DND-41 (cell line): ENCODE results near the gene MAPK7.

Source experiments
- ATAC-seq: fragments of 200-7000 bp; cut with Tn5 transposase; 3 replicates; pipeline ENCODE4 v1.9.1; 2021; ENCODE audit warnings: low read depth; ENCODE audit not compliant: insufficient read depth
- DNase-seq: peaks from one replicate; pipeline ENCODE4 v3.0.0-alpha.2; 2020
- H2AFZ ChIP-seq: 2 replicates; pipeline ENCODE4 v1.6.0; 2012; ENCODE audit warnings: low read depth, low read length
- H3K27ac ChIP-seq: 2 replicates; pipeline ENCODE4 v1.5.1; 2012; ENCODE audit warnings: low read length, inconsistent platforms
- H3K27me3 ChIP-seq: fragments of 200-600 bp; sonication (generic); 2 replicates; pipeline ENCODE4 v1.6.0; 2012; ENCODE audit warnings: low read length, mild to moderate bottlenecking, inconsistent platforms; ENCODE audit not compliant: insufficient read depth, poor library complexity
- H3K36me3 ChIP-seq: 2 replicates; pipeline ENCODE4 v1.5.1; 2012; ENCODE audit warnings: low read length, inconsistent platforms; ENCODE audit not compliant: insufficient read depth
- H3K4me1 ChIP-seq: 2 replicates; pipeline ENCODE4 v1.5.1; 2012; ENCODE audit warnings: mild to moderate bottlenecking, low read length; ENCODE audit not compliant: insufficient read depth
- H3K4me2 ChIP-seq: 2 replicates; pipeline ENCODE4 v1.6.0; 2012; ENCODE audit warnings: mild to moderate bottlenecking, moderate library complexity, low read length, inconsistent platforms; ENCODE audit not compliant: insufficient read depth
- H3K4me3 ChIP-seq, 2 experiments: fragments of 200-600 bp in 1 of 2; shearing (Covaris generic) in 1 of 2; 2 replicates each; pipeline ENCODE4 v1.5.1; 2012 to 2016; ENCODE audit warnings: inconsistent platforms in 2 of 2, low read length in 2 of 2, mild to moderate bottlenecking in 2 of 2, low read depth in 1 of 2, moderate library complexity in 1 of 2
- H3K79me2 ChIP-seq: 2 replicates; pipeline ENCODE4 v1.6.0; 2012; ENCODE audit warnings: low read length, inconsistent platforms; ENCODE audit not compliant: insufficient read depth
- H3K9ac ChIP-seq: 2 replicates; pipeline ENCODE4 v1.6.0; 2012; ENCODE audit warnings: low read depth, mild to moderate bottlenecking, inconsistent platforms, low read length, moderate library complexity
- H3K9me3 ChIP-seq: 2 replicates; pipeline ENCODE4 v1.5.1; 2012; ENCODE audit warnings: low read length, moderate library complexity, mild to moderate bottlenecking, inconsistent platforms; ENCODE audit not compliant: insufficient read depth, severe bottlenecking
- H4K20me1 ChIP-seq: 2 replicates; pipeline ENCODE4 v1.6.0; 2012; ENCODE audit warnings: low read length; ENCODE audit not compliant: insufficient read depth
- EZH2 ChIP-seq: IDR thresholded peaks from 3 replicates; pipeline ENCODE4 v1.6.1; 2012; ENCODE audit warnings: borderline replicate concordance, low read depth, mild to moderate bottlenecking, moderate library complexity, low read length, inconsistent platforms; ENCODE audit not compliant: severe bottlenecking
- TF ChIP-seq, protein P1 (sequence below): IDR thresholded peaks from 2 replicates; pipeline ENCODE4 v1.5.1; 2012; ENCODE audit warnings: borderline replicate concordance, low read length, moderate library complexity, mild to moderate bottlenecking; ENCODE audit not compliant: poor library complexity, severe bottlenecking; ENCODE audit errors: extremely low read depth

The MAPK7 gene

DNA sequence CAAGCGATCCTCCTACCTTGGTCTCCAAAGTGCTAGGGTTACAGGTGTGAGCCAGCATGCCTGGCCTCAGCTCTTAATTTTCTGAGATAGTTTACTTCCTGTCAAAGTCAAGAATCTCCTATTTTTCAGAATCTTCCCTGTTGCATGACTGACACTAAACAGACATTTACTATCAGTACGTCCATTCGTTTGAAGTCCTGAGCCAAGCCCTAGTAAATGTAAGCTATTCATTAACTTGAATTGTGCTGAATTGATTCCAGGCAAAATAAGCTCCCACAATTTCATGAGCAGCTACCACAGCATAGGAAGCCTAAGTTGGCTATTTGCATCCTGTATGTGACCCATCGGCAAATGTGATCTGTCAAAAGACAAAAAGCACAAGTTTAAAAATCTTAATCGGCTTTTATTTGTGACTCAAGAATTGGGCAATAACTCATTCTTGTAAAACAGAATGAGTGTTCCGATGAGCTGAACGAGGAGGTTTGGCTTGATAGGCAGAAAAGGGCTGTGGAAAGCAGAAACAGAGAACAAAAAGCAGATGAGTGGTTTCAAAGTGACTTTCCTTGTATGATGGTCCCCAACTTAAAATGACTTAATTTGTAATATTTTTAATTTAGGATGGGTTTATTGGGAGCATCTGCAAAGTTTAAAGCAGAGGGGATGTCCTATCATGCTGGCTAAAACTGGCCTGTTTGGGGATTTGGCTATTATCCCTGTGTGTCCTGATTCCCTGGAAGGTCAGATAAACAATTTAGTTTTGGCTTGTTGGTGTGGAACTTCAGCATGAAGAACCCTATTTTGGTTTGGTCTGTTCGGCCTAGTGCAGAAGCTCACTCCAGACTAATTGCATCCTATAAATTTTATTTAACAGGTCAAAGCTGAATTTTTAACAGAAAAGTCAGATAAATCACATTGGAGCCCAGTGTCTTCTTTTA lies 46.9 kb downstream of the MAPK7 start:
- no peak overlapping the region for H2AFZ ChIP-seq
- H3K9me3 ChIP-seq = no peaks in the 10 kb centered on the region
- H3K4me2 ChIP-seq = no peak overlapping the region
- no peak overlapping the region for H3K9ac ChIP-seq
- no peaks in the 10 kb centered on the region for H3K4me1 ChIP-seq
- peaks cover 6% of the 10 kb centered on the region for H3K27me3 ChIP-seq
- H3K27ac ChIP-seq = no peak overlapping the region
- ATAC-seq = no peak
- TF ChIP-seq, protein P1, sequence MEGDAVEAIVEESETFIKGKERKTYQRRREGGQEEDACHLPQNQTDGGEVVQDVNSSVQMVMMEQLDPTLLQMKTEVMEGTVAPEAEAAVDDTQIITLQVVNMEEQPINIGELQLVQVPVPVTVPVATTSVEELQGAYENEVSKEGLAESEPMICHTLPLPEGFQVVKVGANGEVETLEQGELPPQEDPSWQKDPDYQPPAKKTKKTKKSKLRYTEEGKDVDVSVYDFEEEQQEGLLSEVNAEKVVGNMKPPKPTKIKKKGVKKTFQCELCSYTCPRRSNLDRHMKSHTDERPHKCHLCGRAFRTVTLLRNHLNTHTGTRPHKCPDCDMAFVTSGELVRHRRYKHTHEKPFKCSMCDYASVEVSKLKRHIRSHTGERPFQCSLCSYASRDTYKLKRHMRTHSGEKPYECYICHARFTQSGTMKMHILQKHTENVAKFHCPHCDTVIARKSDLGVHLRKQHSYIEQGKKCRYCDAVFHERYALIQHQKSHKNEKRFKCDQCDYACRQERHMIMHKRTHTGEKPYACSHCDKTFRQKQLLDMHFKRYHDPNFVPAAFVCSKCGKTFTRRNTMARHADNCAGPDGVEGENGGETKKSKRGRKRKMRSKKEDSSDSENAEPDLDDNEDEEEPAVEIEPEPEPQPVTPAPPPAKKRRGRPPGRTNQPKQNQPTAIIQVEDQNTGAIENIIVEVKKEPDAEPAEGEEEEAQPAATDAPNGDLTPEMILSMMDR = no peak
- no peak for TF ChIP-seq EZH2
- H3K4me3 ChIP-seq = no peak overlapping the region
- DNase-seq = no peak
- no peaks in the 10 kb centered on the region for H4K20me1 ChIP-seq
- H3K79me2 ChIP-seq = no peaks in the 10 kb centered on the region
- H3K36me3 ChIP-seq = no peaks in the 10 kb centered on the region

DNA sequence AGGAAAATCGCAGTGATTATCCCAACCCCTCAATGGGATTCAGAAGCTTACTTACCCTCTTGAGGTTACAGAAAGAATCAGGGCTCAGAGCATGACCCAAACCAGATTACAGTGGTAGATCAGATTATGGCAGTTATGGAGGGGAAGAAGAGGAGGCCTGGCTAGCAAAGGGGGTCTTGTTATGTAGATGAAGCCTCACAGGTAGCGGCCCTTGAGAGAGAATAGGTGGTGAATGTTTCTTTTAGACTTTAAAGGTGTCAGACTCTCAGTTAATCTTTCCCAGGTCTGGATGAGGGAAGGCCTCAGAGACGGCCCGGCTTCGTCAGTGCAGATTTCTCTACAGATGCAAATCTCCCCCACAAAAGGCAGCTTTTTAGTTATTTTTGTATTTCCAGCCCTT lies 48.3 kb downstream of the MAPK7 start:
- Histone ChIP-seq H3K4me1 (no peaks in the 10 kb centered on the region), H3K79me2 (no peaks in the 10 kb centered on the region), H3K27ac (no peak overlapping the region), H3K36me3 (no peaks in the 10 kb centered on the region), H3K9me3 (no peaks in the 10 kb centered on the region), H3K4me2 (no peak overlapping the region), H3K4me3 (no peak overlapping the region), H4K20me1 (no peaks in the 10 kb centered on the region), H3K27me3 (peaks cover 6% of the 10 kb centered on the region), H2AFZ (no peak overlapping the region), H3K9ac (no peak overlapping the region)
- DNase-seq (no peak), ATAC-seq (no peak)
- TF ChIP-seq, protein P1 = no peak
- TF ChIP-seq EZH2 = no peak

DNA sequence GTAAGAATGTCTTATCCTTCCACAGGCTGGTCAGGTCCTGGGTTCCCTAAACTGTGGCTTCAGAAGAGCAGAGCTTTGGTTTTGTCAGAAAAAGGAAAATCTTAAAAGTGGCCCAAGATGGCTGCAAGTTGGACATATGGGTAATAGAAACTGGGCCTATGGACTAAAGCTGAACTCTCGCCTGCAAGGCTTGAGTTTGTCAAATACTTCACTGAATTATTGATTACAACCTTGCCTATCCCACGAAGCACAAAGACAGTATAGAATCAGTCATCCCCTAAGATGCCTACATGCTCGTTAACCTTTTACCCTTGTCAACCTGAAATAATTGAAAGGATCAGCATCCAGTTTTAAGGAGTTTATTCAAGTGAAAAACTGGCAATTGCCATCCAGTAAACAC lies 53.4 kb downstream of the MAPK7 start:
- no peak for DNase-seq
- Histone ChIP-seq H3K79me2 (no peaks in the 10 kb centered on the region), H3K27ac (no peak overlapping the region), H3K36me3 (no peaks in the 10 kb centered on the region), H2AFZ (no peak overlapping the region), H3K9me3 (no peaks in the 10 kb centered on the region), H4K20me1 (no peaks in the 10 kb centered on the region), H3K4me1 (no peaks in the 10 kb centered on the region), H3K27me3 (peaks cover 2% of the 10 kb centered on the region), H3K4me2 (no peak overlapping the region), H3K4me3 (no peak overlapping the region), H3K9ac (no peak overlapping the region)
- TF ChIP-seq EZH2 = no peak
- TF ChIP-seq, protein P1 = no peak
- ATAC-seq = no peak
